ENCODE data around the gene TTLL12. TPM values are rescaled to one million over a fixed set of nuclear protein-coding genes. Genes with fewer than 3 reads are reported as not detected.

Gene TTLL12
- total and polyA plus RNA-seq, 4 experiments from 2014 or later = 20.8 to 29.6 (median 28.6) TPM

GRCh38 chr22:43158778-43159483 is 28.0 kb downstream of the TTLL12 start:
- DNase-seq = no peak
- Mint-ChIP-seq H3K36me3 (peaks cover 4 to 17% of the 10 kb centered on the region in 2 donors), H3K27me3 (no peaks in the 10 kb centered on the region), H3K4me1 (peaks cover 0 to 24% (median 4%) of the 10 kb centered on the region in 4 donors), H3K27ac (peak overlapping the region in 2 of 7 donors; percentile 65 to 70), H3K9me3 (no peaks in the 10 kb centered on the region), H3K4me3 (no peak overlapping the region)
- no peaks in the 10 kb centered on the region for H3K9me3 ChIP-seq (ENCODE audit: control insufficient read depth in 1 of 2, low read length in 2 of 2)
- peaks cover 5% of the 10 kb centered on the region for H3K4me1 ChIP-seq (ENCODE audit: insufficient read depth, low read length)
- no peak overlapping the region for H3K4me3 ChIP-seq (ENCODE audit: low read length in 2 of 2)
- no peaks in the 10 kb centered on the region for H3K27me3 ChIP-seq (ENCODE audit: insufficient read depth, low read length)
- CTCF ChIA-PET (ENCODE audit: partially characterized antibody) = no interaction called here
- H3K36me3 ChIP-seq (ENCODE audit: insufficient read depth, low read length) = no peaks in the 10 kb centered on the region
- POLR2A ChIA-PET (ENCODE audit: partially characterized antibody) = no interaction called here
- H3K27ac ChIP-seq (ENCODE audit: low read depth, low read length) = no peak overlapping the region
- intact Hi-C loops (cut with micrococcal nuclease) = no loop called here

DNA sequence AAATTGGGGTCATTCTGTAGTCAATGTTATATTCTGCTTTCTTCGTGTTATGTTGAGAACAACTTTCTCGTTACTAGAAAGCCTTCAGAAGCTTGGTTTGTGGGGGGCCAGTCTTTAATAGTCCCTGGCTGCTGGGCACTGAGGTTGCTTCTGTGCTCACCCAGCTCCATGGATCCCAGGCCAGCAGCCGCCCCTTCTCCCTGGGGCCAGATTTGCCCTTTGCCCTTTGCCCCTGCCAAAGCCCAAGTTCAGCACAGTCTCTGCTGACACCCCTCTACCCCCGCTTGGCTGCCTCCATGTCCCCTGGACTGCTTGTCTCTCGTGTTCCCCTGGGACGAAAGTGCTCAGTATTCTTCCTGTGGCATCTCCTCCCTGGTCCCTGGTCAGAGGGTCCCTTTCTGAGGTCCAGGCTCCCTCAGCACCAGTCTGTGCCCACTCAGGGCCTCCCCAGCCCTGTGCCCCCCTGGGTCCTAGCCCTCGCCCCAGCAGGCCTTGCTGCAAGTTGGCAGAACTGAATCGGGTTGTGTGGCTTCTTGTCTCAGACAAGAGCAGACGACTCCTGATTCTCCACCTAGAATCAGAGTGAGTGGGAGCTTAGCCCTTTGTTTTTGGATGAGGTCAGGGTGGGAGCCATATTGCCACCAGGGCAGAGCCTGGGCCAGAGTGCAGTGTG is 28.9 kb downstream of the TTLL12 start:
- POLR2A ChIA-PET (ENCODE audit: partially characterized antibody) = no interaction called here
- no peak for DNase-seq
- Histone ChIP-seq H3K4me1 (ENCODE audit: insufficient read depth, low read length) (peaks cover 6% of the 10 kb centered on the region), H3K27ac (ENCODE audit: low read depth, low read length) (no peak overlapping the region), H3K4me3 (ENCODE audit: low read length in 2 of 2) (no peak overlapping the region), H3K36me3 (ENCODE audit: insufficient read depth, low read length) (no peaks in the 10 kb centered on the region), H3K27me3 (ENCODE audit: insufficient read depth, low read length) (no peaks in the 10 kb centered on the region), H3K9me3 (ENCODE audit: control insufficient read depth in 1 of 2, low read length in 2 of 2) (no peaks in the 10 kb centered on the region)
- intact Hi-C loops (cut with micrococcal nuclease) = no loop called here
- Mint-ChIP-seq H3K36me3 (peaks cover 4 to 15% of the 10 kb centered on the region in 2 donors), H3K27me3 (no peaks in the 10 kb centered on the region), H3K4me1 (peaks cover under 1 to 24% (median 5%) of the 10 kb centered on the region in 4 donors), H3K27ac (peak overlapping the region in 2 of 7 donors; percentile 30 to 36), H3K9me3 (peaks cover 0 to under 1% (median 0%) of the 10 kb centered on the region in 8 donors), H3K4me3 (no peak overlapping the region)
- CTCF ChIA-PET (ENCODE audit: partially characterized antibody) = no interaction called here

DNA sequence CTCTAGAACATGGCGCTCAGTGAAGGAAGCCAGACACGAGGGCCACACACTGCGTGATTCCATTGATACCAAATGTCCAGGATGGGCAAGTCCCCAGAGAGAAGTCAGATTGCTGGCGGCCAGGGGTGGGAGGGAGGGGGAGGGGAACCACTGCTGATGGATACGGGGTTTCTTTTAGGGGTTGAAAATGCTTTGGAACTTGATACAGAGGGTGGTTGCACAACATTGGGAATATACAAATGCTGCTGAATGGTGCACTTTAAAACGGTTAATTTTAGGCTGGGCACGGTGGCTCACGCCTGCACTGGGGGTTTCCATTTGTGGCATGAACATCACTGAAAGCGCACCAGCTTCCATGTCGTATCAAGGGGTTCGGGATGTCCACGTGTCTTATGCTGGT is 30.5 kb downstream of the TTLL12 start:
- intact Hi-C loops (cut with micrococcal nuclease) = no loop called here
- peaks cover 4 to 15% of the 10 kb centered on the region in 2 donors for H3K36me3 Mint-ChIP-seq
- no peaks in the 10 kb centered on the region for H3K36me3 ChIP-seq (ENCODE audit: insufficient read depth, low read length)
- H3K4me3 Mint-ChIP-seq = no peak overlapping the region
- H3K4me1 Mint-ChIP-seq = peaks cover 6 to 32% (median 12%) of the 10 kb centered on the region in 4 donors
- H3K27me3 Mint-ChIP-seq = no peaks in the 10 kb centered on the region
- H3K9me3 Mint-ChIP-seq = peaks cover 0 to 2% (median 0%) of the 10 kb centered on the region in 8 donors
- H3K9me3 ChIP-seq (ENCODE audit: control insufficient read depth in 1 of 2, low read length in 2 of 2) = no peaks in the 10 kb centered on the region
- no peak for DNase-seq
- H3K27me3 ChIP-seq (ENCODE audit: insufficient read depth, low read length) = no peaks in the 10 kb centered on the region
- H3K4me1 ChIP-seq (ENCODE audit: insufficient read depth, low read length) = peaks cover 16% of the 10 kb centered on the region
- no peak overlapping the region for H3K27ac ChIP-seq (ENCODE audit: low read depth, low read length)
- CTCF ChIA-PET (ENCODE audit: partially characterized antibody) = no interaction called here
- no peak overlapping the region for H3K27ac Mint-ChIP-seq
- POLR2A ChIA-PET (ENCODE audit: partially characterized antibody) = interaction anchor here (0.9 kb wide), 1 partner anchor 31 kb away, joined by 3 read pairs; no protein-coding TSS in a partner anchor
- H3K4me3 ChIP-seq (ENCODE audit: low read length in 2 of 2) = no peak overlapping the region

DNA sequence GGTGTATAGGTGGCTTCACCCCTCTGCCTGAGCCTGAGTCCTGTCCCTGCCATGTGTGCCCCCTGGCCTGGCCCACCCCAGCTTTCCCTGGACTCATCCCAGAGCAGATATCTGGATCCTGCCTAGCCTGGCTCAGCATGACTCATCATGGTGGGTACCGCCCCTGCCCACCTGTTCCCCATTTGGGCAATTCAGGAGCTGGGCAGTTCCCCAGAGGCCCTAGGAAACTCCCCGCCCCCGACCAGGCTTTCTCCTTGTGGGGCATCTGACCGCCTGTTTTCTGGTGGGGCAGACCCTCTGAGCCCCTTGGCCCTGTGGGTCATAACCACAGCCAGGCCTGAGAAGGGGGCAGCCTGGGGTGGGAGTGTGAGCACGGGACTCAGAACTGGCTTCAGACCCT is 31.1 kb downstream of the TTLL12 start:
- Mint-ChIP-seq H3K27ac (peak overlapping the region in 1 of 7 donors; percentile 36), H3K4me1 (peaks cover 6 to 35% (median 15%) of the 10 kb centered on the region in 4 donors), H3K27me3 (no peaks in the 10 kb centered on the region), H3K9me3 (peaks cover 0 to 3% (median 0%) of the 10 kb centered on the region in 8 donors), H3K4me3 (no peak overlapping the region), H3K36me3 (peaks cover 4 to 13% of the 10 kb centered on the region in 2 donors)
- intact Hi-C loops (cut with micrococcal nuclease) = no loop called here
- no peaks in the 10 kb centered on the region for H3K9me3 ChIP-seq (ENCODE audit: control insufficient read depth in 1 of 2, low read length in 2 of 2)
- no peak for DNase-seq
- CTCF ChIA-PET (ENCODE audit: partially characterized antibody) = no interaction called here
- no peak overlapping the region for H3K4me3 ChIP-seq (ENCODE audit: low read length in 2 of 2)
- POLR2A ChIA-PET (ENCODE audit: partially characterized antibody) = no interaction called here
- no peak overlapping the region for H3K27ac ChIP-seq (ENCODE audit: low read depth, low read length)
- H3K36me3 ChIP-seq (ENCODE audit: insufficient read depth, low read length) = no peaks in the 10 kb centered on the region
- H3K4me1 ChIP-seq (ENCODE audit: insufficient read depth, low read length) = peaks cover 20% of the 10 kb centered on the region
- no peaks in the 10 kb centered on the region for H3K27me3 ChIP-seq (ENCODE audit: insufficient read depth, low read length)

DNA sequence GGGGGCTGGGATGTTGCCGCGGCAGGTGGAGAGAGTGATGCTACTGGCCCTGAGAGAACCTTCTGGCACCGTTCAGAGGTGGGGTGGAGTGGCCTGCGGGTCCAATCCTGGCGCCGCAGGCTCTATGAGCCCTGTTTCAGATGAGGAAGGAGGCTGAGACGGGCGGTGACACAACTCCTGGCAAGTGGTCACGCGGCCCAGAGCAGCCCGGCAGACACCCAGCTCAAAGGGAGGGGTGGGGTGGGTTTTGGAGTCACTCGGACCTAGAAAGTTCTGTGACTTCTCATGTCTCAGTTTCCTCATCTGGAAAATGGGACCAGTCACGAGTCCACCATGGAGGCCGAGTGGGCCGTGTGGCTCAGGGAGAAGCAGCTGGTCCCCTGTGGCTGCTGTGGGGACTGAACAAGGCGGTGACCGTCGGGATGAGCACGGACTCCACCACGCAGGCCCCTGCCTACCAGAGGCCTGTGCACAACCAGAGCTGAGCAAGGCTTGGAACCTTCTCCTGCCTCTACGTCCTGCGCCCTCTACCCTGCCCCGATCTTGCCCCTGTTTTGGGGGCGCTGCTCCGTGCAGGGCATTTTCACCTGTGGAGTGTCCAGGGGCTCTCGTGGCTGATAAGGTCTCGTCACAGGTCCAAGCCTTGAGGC is 31.9 kb downstream of the TTLL12 start:
- Mint-ChIP-seq H3K27me3 (no peaks in the 10 kb centered on the region), H3K4me3 (no peak overlapping the region), H3K36me3 (peaks cover 0 to 9% of the 10 kb centered on the region in 2 donors), H3K27ac (peak overlapping the region in 2 of 7 donors; percentile 36 to 57), H3K4me1 (peaks cover 7 to 38% (median 15%) of the 10 kb centered on the region in 4 donors), H3K9me3 (peaks cover 0 to 3% (median 0%) of the 10 kb centered on the region in 8 donors)
- POLR2A ChIA-PET (ENCODE audit: partially characterized antibody) = no interaction called here
- no peak overlapping the region for H3K4me3 ChIP-seq (ENCODE audit: low read length in 2 of 2)
- CTCF ChIA-PET (ENCODE audit: partially characterized antibody) = no interaction called here
- DNase-seq = no peak
- no peaks in the 10 kb centered on the region for H3K9me3 ChIP-seq (ENCODE audit: control insufficient read depth in 1 of 2, low read length in 2 of 2)
- intact Hi-C loops (cut with micrococcal nuclease) = loop anchor here (5.0 kb wide), 1 partner anchor 43 kb away; the partner anchor contains the start of gene BIK
- H3K27ac ChIP-seq (ENCODE audit: low read depth, low read length) = no peak overlapping the region
- H3K36me3 ChIP-seq (ENCODE audit: insufficient read depth, low read length) = no peaks in the 10 kb centered on the region
- no peaks in the 10 kb centered on the region for H3K27me3 ChIP-seq (ENCODE audit: insufficient read depth, low read length)
- H3K4me1 ChIP-seq (ENCODE audit: insufficient read depth, low read length) = peaks cover 23% of the 10 kb centered on the region

DNA sequence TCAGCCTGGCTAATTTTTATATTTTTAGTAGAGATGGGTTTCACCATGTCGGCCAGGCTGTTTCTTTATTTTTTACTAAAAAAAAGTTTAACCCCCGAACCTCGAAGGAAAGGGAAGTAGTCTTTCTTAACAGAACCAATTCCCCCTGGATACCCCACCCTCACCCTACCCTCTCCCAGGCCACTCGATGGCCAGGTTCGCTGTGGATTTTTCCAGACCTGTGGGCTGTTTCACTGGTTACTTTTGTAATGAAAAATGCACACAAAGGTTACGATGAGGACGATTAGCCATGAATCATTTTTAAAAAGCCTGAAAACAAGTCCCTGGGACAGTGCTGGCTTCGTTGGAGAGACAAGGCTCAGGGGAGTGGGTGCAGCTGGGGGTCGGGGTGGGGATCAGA is 33.0 kb downstream of the TTLL12 start:
- intact Hi-C loops (cut with micrococcal nuclease) = loop anchor here (2.0 to 5.0 kb wide), 2 partner anchors 33 to 42 kb away; partner anchors contain the start of genes BIK and TTLL12
- peak overlapping the region in 1 of 8 donors; percentile 52 for H3K4me3 Mint-ChIP-seq

More for the DNA sequence above, 33.0 kb downstream of the TTLL12 start:
- Histone ChIP-seq H3K36me3 (ENCODE audit: insufficient read depth, low read length) (no peaks in the 10 kb centered on the region), H3K4me1 (ENCODE audit: insufficient read depth, low read length) (peaks cover 23% of the 10 kb centered on the region), H3K27me3 (ENCODE audit: insufficient read depth, low read length) (no peaks in the 10 kb centered on the region), H3K9me3 (ENCODE audit: control insufficient read depth in 1 of 2, low read length in 2 of 2) (no peaks in the 10 kb centered on the region), H3K27ac (ENCODE audit: low read depth, low read length) (no peak overlapping the region), H3K4me3 (ENCODE audit: low read length in 2 of 2) (no peak overlapping the region)
- no peak overlapping the region for H3K27ac Mint-ChIP-seq
- CTCF ChIA-PET (ENCODE audit: partially characterized antibody) = interaction anchor here (0.7 kb wide), 1 partner anchor 76 kb away, joined by 3 read pairs; no protein-coding TSS in a partner anchor
- DNase-seq = no peak
- H3K9me3 Mint-ChIP-seq = peaks cover 0 to 3% (median 0%) of the 10 kb centered on the region in 8 donors
- no peaks in the 10 kb centered on the region for H3K27me3 Mint-ChIP-seq
- H3K36me3 Mint-ChIP-seq = peaks cover 0 to 9% of the 10 kb centered on the region in 2 donors
- H3K4me1 Mint-ChIP-seq = peaks cover 7 to 38% (median 15%) of the 10 kb centered on the region in 4 donors
- POLR2A ChIA-PET (ENCODE audit: partially characterized antibody) = no interaction called here

Data from CD4-positive, alpha-beta memory T cell (primary cell).